Activated CD8-positive, alpha-beta T cell treated with anti-CD3 and anti-CD28 coated beads for 36 hours (primary cell): ENCODE measurements around the gene SYT8. TPM values are rescaled to one million over a fixed set of nuclear protein-coding genes. Genes with fewer than 3 reads are reported as not detected.

Experiments
- ATAC-seq: fragments of 200-7000 bp; cut with Tn5 transposase; one replicate; pipeline ENCODE4 v1.10.0; 2021; ENCODE audit warnings: mild to moderate bottlenecking, moderate library complexity
- CTCF ChIA-PET: fragments of 350-600 bp; sonication (Branson Sonifier 250); formaldehyde crosslinking; loops from one replicate; lab custom pipeline; 2021; ENCODE audit warnings: antibody characterized with exemption; lab: Charles Lee
- POLR2A ChIA-PET: fragments of 350-600 bp; sonication (Branson Sonifier 250); formaldehyde crosslinking; loops from one replicate; lab custom pipeline; 2021; ENCODE audit warnings: antibody characterized with exemption; lab: Charles Lee
- DNase-seq: peaks from one replicate; pipeline ENCODE4 v3.0.0-alpha.2; 2020
- H3K27ac Mint-ChIP-seq: one replicate; pipeline ENCODE4 v1.8.0; 2021; ENCODE audit warnings: mild to moderate bottlenecking, mixed read lengths
- H3K27me3 Mint-ChIP-seq: one replicate; pipeline ENCODE4 v1.8.0; 2021; ENCODE audit warnings: mixed read lengths
- H3K36me3 Mint-ChIP-seq: one replicate; pipeline ENCODE4 v1.8.0; 2021; ENCODE audit warnings: low read depth, mixed read lengths
- H3K4me1 Mint-ChIP-seq: one replicate; pipeline ENCODE4 v1.8.0; 2021; ENCODE audit warnings: low read depth, mixed read lengths
- H3K4me3 Mint-ChIP-seq: one replicate; pipeline ENCODE4 v1.8.0; 2021; ENCODE audit warnings: mild to moderate bottlenecking, moderate library complexity, mixed read lengths
- H3K9me3 Mint-ChIP-seq: one replicate; pipeline ENCODE4 v1.8.0; 2021; ENCODE audit warnings: mixed read lengths
- CTCF ChIP-seq: fragments of 200-600 bp; IDR thresholded peaks from one replicate; pipeline ENCODE4 v1.8.0; 2022; ENCODE audit warnings: antibody characterized with exemption, mild to moderate bottlenecking
- intact Hi-C: fragments of 100-400 bp; cut with micrococcal nuclease; formaldehyde crosslinking; loops from one replicate; pipeline ENCODE4 v1.10.0; 2022
- total RNA-seq, 2 experiments: library from RNA; stranded (reverse); gene quantifications; one replicate each; pipeline ENCODE4 v1.2.3, GENCODE V29; 2021

The SYT8 gene
- total RNA-seq, 2 experiments from 2014 or later = not detected

GRCh38 chr11:1834062-1834610, 654 bp upstream of the SYT8 start:
- no peaks in the 10 kb centered on the region for H3K4me1 Mint-ChIP-seq
- no peaks in the 10 kb centered on the region for H3K27me3 Mint-ChIP-seq
- DNase-seq (no peak), ATAC-seq (no peak)
- H3K9me3 Mint-ChIP-seq = no peaks in the 10 kb centered on the region
- no peak for TF ChIP-seq CTCF
- ChIA-PET CTCF (interaction anchor here (1.4 to 7.8 kb wide), 19 partner anchors 12 to 322 kb away, joined by 3 to 336 read pairs (median 9); partner anchors contain the start of gene KRTAP5-6), POLR2A (interaction anchor here (1.0 to 1.9 kb wide), 5 partner anchors 16 to 182 kb away, joined by 3 to 7 read pairs (median 3); no protein-coding TSS in a partner anchor)
- intact Hi-C loops = no loop called here
- H3K36me3 Mint-ChIP-seq = no peaks in the 10 kb centered on the region
- no peak overlapping the region for H3K4me3 Mint-ChIP-seq
- H3K27ac Mint-ChIP-seq = no peak overlapping the region

GRCh38 chr11:1835671-1836010, 851 bp downstream of the SYT8 start:
- DNase-seq = no peak
- Mint-ChIP-seq H3K36me3 (no peaks in the 10 kb centered on the region), H3K27me3 (no peaks in the 10 kb centered on the region), H3K4me3 (no peak overlapping the region), H3K27ac (no peak overlapping the region), H3K9me3 (no peaks in the 10 kb centered on the region), H3K4me1 (peaks cover 6% of the 10 kb centered on the region)
- ChIA-PET POLR2A (no interaction called here), CTCF (interaction anchor here (0.9 to 7.8 kb wide), 8 partner anchors 46 to 316 kb away, joined by 3 to 336 read pairs (median 6); no protein-coding TSS in a partner anchor)
- TF ChIP-seq CTCF = no peak
- no peak for ATAC-seq
- intact Hi-C loops = loop anchor here (5.0 kb wide), 1 partner anchor 47 kb away; no protein-coding TSS in a partner anchor

GRCh38 chr11:1836011-1836945, 1.5 kb downstream of the SYT8 start:
- Mint-ChIP-seq H3K27ac (no peak overlapping the region), H3K36me3 (no peaks in the 10 kb centered on the region), H3K4me1 (peaks cover 6% of the 10 kb centered on the region), H3K4me3 (no peak overlapping the region), H3K9me3 (no peaks in the 10 kb centered on the region), H3K27me3 (no peaks in the 10 kb centered on the region)
- DNase-seq (no peak), ATAC-seq (no peak)
- ChIA-PET POLR2A (interaction anchor here (0.6 to 1.0 kb wide), 2 partner anchors 51 to 564 kb away, joined by 3 read pairs; partner anchors contain the start of gene TSSC4), CTCF (interaction anchor here (0.7 to 7.8 kb wide), 13 partner anchors 14 to 315 kb away, joined by 3 to 336 read pairs (median 4); no protein-coding TSS in a partner anchor)
- intact Hi-C loops = loop anchor here (5.0 kb wide), 1 partner anchor 46 kb away; no protein-coding TSS in a partner anchor
- TF ChIP-seq CTCF = no peak

GRCh38 chr11:1837171-1838076, 2.6 kb downstream of the SYT8 start:
- Mint-ChIP-seq H3K4me1 (peaks cover 6% of the 10 kb centered on the region), H3K4me3 (no peak overlapping the region), H3K36me3 (no peaks in the 10 kb centered on the region), H3K9me3 (no peaks in the 10 kb centered on the region), H3K27me3 (no peaks in the 10 kb centered on the region), H3K27ac (no peak overlapping the region)
- intact Hi-C loops = loop anchor here (5.0 kb wide), 1 partner anchor 45 kb away; no protein-coding TSS in a partner anchor
- peak; percentile 91 for DNase-seq
- peak; percentile 97 for ATAC-seq
- POLR2A ChIA-PET = interaction anchor here (0.6 to 1.0 kb wide), 2 partner anchors 50 to 563 kb away, joined by 3 read pairs; partner anchors contain the start of gene TSSC4
- peak; percentile 94 for TF ChIP-seq CTCF
- CTCF ChIA-PET = interaction anchor here (0.7 to 7.8 kb wide), 10 partner anchors 13 to 314 kb away, joined by 3 to 336 read pairs (median 4); no protein-coding TSS in a partner anchor
